Keratinocyte (primary cell): ENCODE data around the gene ETFA.

ENCODE experiments used
- CTCF ChIP-seq, 3 experiments: IDR thresholded peaks in 1 of 3; conservative IDR thresholded peaks in 1 of 3; optimal IDR thresholded peaks in 1 of 3; 2 replicates in 2 of 3; 3 replicates in 1 of 3; pipeline versions ENCODE3 to v1.5.1; 2011; ENCODE audit warnings: low read length in 3 of 3, mild to moderate bottlenecking in 3 of 3, moderate library complexity in 2 of 3, control low read depth in 1 of 3, inconsistent platforms in 1 of 3; ENCODE audit not compliant: insufficient read depth in 2 of 3; ENCODE audit errors: extremely low read depth in 1 of 3
- EZH2 ChIP-seq: IDR thresholded peaks from one replicate; pipeline ENCODE4 v1.6.1; 2012; ENCODE audit warnings: inconsistent platforms, mild to moderate bottlenecking, low read length, moderate library complexity

DNA sequence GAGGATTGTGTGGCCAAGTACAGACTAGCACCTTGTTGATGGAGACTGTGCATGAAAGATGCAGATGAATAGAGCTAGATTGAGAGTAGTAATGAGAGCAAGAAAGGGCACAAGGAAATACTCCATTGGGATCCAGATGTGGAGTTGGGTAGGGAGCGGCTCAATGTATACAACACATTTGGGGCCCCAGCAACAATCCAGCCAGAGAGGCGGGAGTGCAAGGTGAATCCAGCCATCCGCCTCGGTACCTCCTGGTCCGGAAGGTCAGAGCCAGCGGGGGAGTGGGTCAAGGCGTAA, 34.3 kb upstream of the ETFA start:
- no peak for TF ChIP-seq CTCF (optimal IDR thresholded peaks at IDR 0.05 in 1 of 3, IDR thresholded peaks at IDR 0.05 in 1 of 3, conservative IDR thresholded peaks at IDR 0.05 in 1 of 3; ENCODE audit: extremely low read depth in 1 of 3, insufficient read depth in 2 of 3, low read length in 3 of 3)
- TF ChIP-seq EZH2: no peak
